GM12878 (cell line): ENCODE data around the gene MMP3. TPM values are rescaled to one million over a fixed set of nuclear protein-coding genes. Genes with fewer than 3 reads are reported as not detected.

Experiments
- ATAC-seq: fragments of 200-7000 bp; cut with Tn5 transposase; 3 replicates; pipeline ENCODE4 v1.9.1; 2020; ENCODE audit warnings: mild to moderate bottlenecking, moderate library complexity
- Bru-seq: library from RNA; stranded (reverse); fragments of 400-500 nt; gene quantifications from one replicate; lab custom pipeline; 2021; lab: Mats Ljungman, UMichigan
- BruChase-seq, 2 experiments: library from RNA; stranded (reverse); fragments of 400-500 nt; gene quantifications; one replicate each; lab custom pipeline; 2021; lab: Mats Ljungman, UMichigan
- BruUV-seq: library from RNA; stranded (reverse); fragments of 400-500 nt; replicated peaks from 2 replicates; lab custom pipeline; 2021; lab: Mats Ljungman, UMichigan
- CTCF ChIA-PET: fragments of 300-600 bp; sonication (Branson Sonifier 250); formaldehyde crosslinking; extraction: SDS; loops from one replicate; lab custom pipeline; 2021; ENCODE audit warnings: inconsistent platforms; lab: Yijun Ruan, JAX
- POLR2A ChIA-PET: fragments of 350-600 bp; formaldehyde crosslinking; extraction: SDS; loops from one replicate; lab custom pipeline; 2021; ENCODE audit warnings: inconsistent platforms; lab: Charles Lee
- RAD21 ChIA-PET: fragments of 300-600 bp; sonication (Branson Sonifier 250); formaldehyde crosslinking; loops from one replicate; lab custom pipeline; 2023; ENCODE audit warnings: antibody characterized with exemption; ENCODE audit not compliant: unreplicated experiment; lab: Charles Lee
- SMC1A ChIA-PET: fragments of 300-600 bp; sonication (Branson Sonifier 250); formaldehyde crosslinking; loops from one replicate; lab custom pipeline; 2023; ENCODE audit not compliant: unreplicated experiment, uncharacterized antibody; lab: Charles Lee
- DNase-seq: peaks from one replicate; pipeline ENCODE4 v3.0.0-alpha.2; 2011; ENCODE audit warnings: low read depth, low spot score
- FAIRE-seq: peaks from 3 replicates; lab custom pipeline; 2011; peaks lifted over from hg19 to GRCh38; lab: Jason Lieb, UNC
- H2AFZ ChIP-seq: 2 replicates; pipeline ENCODE4 v1.6.0; 2011; ENCODE audit warnings: low read depth, low read length, control low read depth; ENCODE audit not compliant: control insufficient read depth
- H3K27ac ChIP-seq: 2 replicates; pipeline ENCODE4 v1.5.1; 2011; ENCODE audit warnings: control low read depth; ENCODE audit not compliant: control insufficient read depth, insufficient read depth
- H3K27me3 ChIP-seq, 2 experiments: replicated peaks in 1 of 2; 2 replicates each; pipeline versions ENCODE4 v1.6.0 to v1.6.1; 2011; ENCODE audit warnings: low read length in 1 of 2; ENCODE audit not compliant: control insufficient read depth in 2 of 2, insufficient read depth in 2 of 2
- H3K36me3 ChIP-seq, 2 experiments: 2 replicates each; pipeline ENCODE4 v1.5.1; 2011; ENCODE audit warnings: low read length in 1 of 2; ENCODE audit not compliant: control insufficient read depth in 2 of 2, insufficient read depth in 2 of 2
- H3K4me1 ChIP-seq: 2 replicates; pipeline ENCODE4 v1.6.1; 2011; ENCODE audit warnings: mild to moderate bottlenecking, low read length, moderate library complexity, mixed read lengths; ENCODE audit not compliant: control insufficient read depth, insufficient read depth
- H3K4me2 ChIP-seq: 2 replicates; pipeline ENCODE4 v1.6.0; 2011; ENCODE audit warnings: control low read depth; ENCODE audit not compliant: control insufficient read depth, insufficient read depth
- H3K4me3 ChIP-seq: fragments of 200-600 bp; sonication (generic); 2 replicates; pipeline ENCODE4 v1.5.1; 2016
- H3K79me2 ChIP-seq: 2 replicates; pipeline ENCODE4 v1.6.0; 2011; ENCODE audit warnings: low read length; ENCODE audit not compliant: control insufficient read depth, insufficient read depth
- H3K9ac ChIP-seq: 2 replicates; pipeline ENCODE4 v1.8.0; 2011; ENCODE audit warnings: low read length, control low read depth, mixed read lengths; ENCODE audit not compliant: control insufficient read depth, insufficient read depth
- H3K9me3 ChIP-seq: replicated peaks from 3 replicates; pipeline ENCODE4 v1.5.1; 2011; ENCODE audit warnings: mild to moderate bottlenecking, low read length; ENCODE audit not compliant: control insufficient read depth, insufficient read depth
- H4K20me1 ChIP-seq: 2 replicates; pipeline ENCODE4 v1.6.0; 2011; ENCODE audit not compliant: control insufficient read depth, insufficient read depth
- ATF2 ChIP-seq: IDR thresholded peaks from 2 replicates; pipeline ENCODE4 v1.6.1; 2012; ENCODE audit warnings: low read length, inconsistent platforms
- CBX5 ChIP-seq: sonication (generic); IDR thresholded peaks from 2 replicates; pipeline ENCODE4 v1.6.1; 2016; ENCODE audit warnings: low read depth, moderate library complexity, mild to moderate bottlenecking, inconsistent platforms
- HDGF ChIP-seq: fragments of 450-650 bp; IDR thresholded peaks from 2 replicates; pipeline ENCODE4 v1.6.1; 2016; ENCODE audit warnings: antibody characterized with exemption
- IKZF2 ChIP-seq, 2 experiments: fragments of 450-650 bp; IDR thresholded peaks; 2 replicates each; pipeline ENCODE4 v1.6.1; 2017; ENCODE audit warnings: mild to moderate bottlenecking in 2 of 2, moderate library complexity in 2 of 2
- IRF3 ChIP-seq: fragments of 450-650 bp; IDR thresholded peaks from 2 replicates; pipeline ENCODE4 v1.6.1; 2014; ENCODE audit warnings: mild to moderate bottlenecking
- KLF5 ChIP-seq: fragments of 450-650 bp; IDR thresholded peaks from 2 replicates; pipeline ENCODE4 v1.6.1; 2014; ENCODE audit warnings: mild to moderate bottlenecking; ENCODE audit not compliant: partially characterized antibody
- MLLT1 ChIP-seq: fragments of 450-650 bp; IDR thresholded peaks from 2 replicates; pipeline ENCODE4 v1.6.1; 2016; ENCODE audit warnings: mild to moderate bottlenecking
- MTA2 ChIP-seq: fragments of 450-650 bp; IDR thresholded peaks from 2 replicates; pipeline ENCODE4 v1.6.1; 2016; ENCODE audit warnings: low read depth, mild to moderate bottlenecking, moderate library complexity
- STAT3 ChIP-seq: IDR thresholded peaks from 2 replicates; pipeline ENCODE4 v1.6.1; 2011; ENCODE audit warnings: low read depth, low read length, improper control_type of control experiment
- TCF7 ChIP-seq: IDR thresholded peaks from 2 replicates; pipeline ENCODE4 v1.6.1; 2014; ENCODE audit warnings: antibody characterized with exemption, borderline replicate concordance
- USF1 ChIP-seq: IDR thresholded peaks from 2 replicates; pipeline ENCODE4 v1.6.1; 2011; ENCODE audit warnings: borderline replicate concordance, low read depth, mild to moderate bottlenecking, moderate library complexity, mixed read lengths, low read length; ENCODE audit not compliant: insufficient read depth; ENCODE audit errors: extremely low read length
- ZBTB4 ChIP-seq: fragments of 450-650 bp; formaldehyde crosslinking; IDR thresholded peaks from 2 replicates; pipeline ENCODE4 v1.4.0; 2022; ENCODE audit warnings: mild to moderate bottlenecking, moderate library complexity
- ZNF622 ChIP-seq: fragments of 450-650 bp; IDR thresholded peaks from 2 replicates; pipeline ENCODE4 v1.6.1; 2017; ENCODE audit warnings: mild to moderate bottlenecking, inconsistent platforms
- WGBS: methylation state at CpG from one replicate; pipeline ENCODE4 v1.1.6; 2016; ENCODE audit warnings: low lambda C conversion rate; ENCODE audit not compliant: insufficient replicate concordance, insufficient coverage; ENCODE audit errors: missing lambda C conversion rate; 5-methylcytosine and 5-hydroxymethylcytosine counted together
- in situ Hi-C: fragments of 300-500 bp; cut with MboI; formaldehyde crosslinking; loops from 9 replicates; pipeline ENCODE4 v1.14.3; 2018; ENCODE audit warnings: mixed read lengths
- intact Hi-C: fragments of 100-400 bp; cut with micrococcal nuclease; formaldehyde crosslinking; loops from one replicate; pipeline ENCODE4 v1.14.2; 2022; ENCODE audit not compliant: unreplicated experiment
- long read RNA-seq, 2 experiments: library from polyadenylated mRNA; unstranded; transcript quantifications; one replicate each; pipeline ENCODE4 v2.0.0, GENCODE V29; 2019 to 2020
- polyA minus RNA-seq, 3 experiments: library from RNA; depleted of rRNA, polyadenylated mRNA; stranded (reverse); fragments of >200 nt; gene quantifications; 2 replicates each; pipeline ENCODE4 v1.2.3, GENCODE V29; 2011
- polyA plus RNA-seq, 11 experiments: library from polyadenylated mRNA; depleted of rRNA in 4 of 11; unstranded in 6 of 11; stranded (reverse) in 5 of 11; fragments of >200 nt; fragmentation: Nextera tagmentation in 4 of 11; fragmentation: Illumina TruSeq in 1 of 11; extraction: Ambion mirVana in 4 of 11; extraction: Trizol in 1 of 11; gene quantifications; 1 replicate in 1 of 11; 2 replicates in 10 of 11; pipeline versions ENCODE4 v1.2.1 to v1.2.3, GENCODE V29; 2011 to 2016; ENCODE audit warnings: inconsistent platforms in 2 of 11, missing spikeins in 2 of 11, low read depth in 1 of 11
- total RNA-seq, 4 experiments: library from RNA; depleted of rRNA in 3 of 4; stranded (reverse); fragments of >200 nt in 3 of 4; fragmentation: Illumina TruSeq in 1 of 4; extraction: Trizol in 1 of 4; gene quantifications; 2 replicates each; pipeline versions ENCODE4 v1.2.1 to v1.2.3, GENCODE V29; 2013 to 2021

The MMP3 gene
- total RNA-seq (2013; cell fraction: nucleolus; rRNA removed): not detected in 2 replicates
- total RNA-seq (2014; rRNA removed) (not detected in 2 replicates), total RNA-seq (2014; rRNA removed; fragmentation: Illumina TruSeq; extraction: Trizol) (not detected in 2 replicates), total RNA-seq (2021) (not detected in 2 replicates), polyA plus RNA-seq (2011; rRNA removed) (1.2 and 2.3 TPM in 2 replicates), polyA plus RNA-seq (2014; fragmentation: Illumina TruSeq; extraction: Trizol) (not detected in 2 replicates), polyA plus RNA-seq (2014; fragmentation: Nextera tagmentation; extraction: Ambion mirVana) (under 1 TPM in 1 of 2 experiments, not detected in 1; 0.02 TPM), polyA plus RNA-seq (2014; rRNA removed) (not detected in 2 replicates), polyA plus RNA-seq (2016; fragmentation: Nextera tagmentation; extraction: Ambion mirVana) (not detected), polyA minus RNA-seq (2011; rRNA and poly(A)+ RNA removed) (0.26 TPM in 1 of 2 replicates, not detected in the other), Bru-seq, nascent RNA (not detected), BruChase-seq, experiment 1, labeled RNA remaining after a 6-hour chase (not detected), BruChase-seq, experiment 2, labeled RNA remaining after a 2-hour chase (not detected)
- polyA plus RNA-seq (2011; ENCODE audit: low read depth): not detected
- 0.40 and 0.78 TPM in 2 replicates for polyA plus RNA-seq (2011; cell fraction: cytosol; rRNA removed)
- polyA plus RNA-seq (2011; cell fraction: nucleus; rRNA removed): 0.89 and 1.8 TPM in 2 replicates
- polyA plus RNA-seq (2012): not detected in 2 replicates
- not detected in 2 replicates for polyA minus RNA-seq (2011; cell fraction: cytosol; rRNA and poly(A)+ RNA removed)
- polyA minus RNA-seq (2011; cell fraction: nucleus; rRNA and poly(A)+ RNA removed): 0.29 TPM in 1 of 2 replicates, not detected in the other
- long read RNA-seq, experiment 1: 0 reads
- long read RNA-seq, experiment 2, partial matches to known transcripts: 0 of 1 reads
- long read RNA-seq, experiment 2, other reads (novel, unspliced or antisense): 1 of 1 reads

- H3K27ac ChIP-seq: no peak within 1 kb of the TSS
- ChIA-PET POLR2A (no interaction called here), CTCF (interaction anchor here (0.9 to 1.3 kb wide), 3 partner anchors 12 to 193 kb away, joined by 4 to 5 read pairs (median 4); no protein-coding TSS in a partner anchor)
- TF ChIP-seq STAT3: no peak
- no peak for TF ChIP-seq ATF2
- TF ChIP-seq USF1: no peak
- TF ChIP-seq IKZF2 (IDR thresholded peaks at IDR 0.05): no peak
- no peak for TF ChIP-seq MTA2
- TF ChIP-seq TCF7: no peak
- no peak for TF ChIP-seq ZBTB4 (CRISPR knock-in tag)
- no peak for TF ChIP-seq HDGF
- no peak for TF ChIP-seq CBX5
- no peak for TF ChIP-seq IRF3
- no peak for TF ChIP-seq KLF5
- no peak for TF ChIP-seq ZNF622
- TF ChIP-seq MLLT1: no peak
Observed at GRCh38 chr11:102843489-102843888, at the start of gene MMP3. MMP3 (minus strand) TSS chr11:102843609; CDS start chr11:102843546, 63 bp downstream.

More at GRCh38 chr11:102843489-102843888, at the start of gene MMP3:
- no peaks in the 10 kb centered on the region; a peak in 2 of 4 replicates for H3K27me3 ChIP-seq
- no peak within 1 kb of the TSS for H3K4me2 ChIP-seq
- BruUV-seq: no TSS peak
- no peaks in the 10 kb centered on the region for H3K79me2 ChIP-seq
- intact Hi-C loops (no loop called here), in situ Hi-C loops (no loop called here)
- no peaks in the 10 kb centered on the region for H3K4me1 ChIP-seq
- no peak within 1 kb of the TSS for H3K4me3 ChIP-seq
- SMC1A ChIA-PET: interaction anchor here (1.2 to 1.7 kb wide), 3 partner anchors 16 to 71 kb away, joined by 3 to 5 read pairs (median 3); no protein-coding TSS in a partner anchor
- DNase-seq: no peak
- RAD21 ChIA-PET: no interaction called here
- 32% methylated on average over 4 of the region's 4 CpGs for WGBS
- FAIRE-seq: no peak
- ATAC-seq: no peak
- no peaks in the 10 kb centered on the region for H4K20me1 ChIP-seq
- H3K9ac ChIP-seq: no peak within 1 kb of the TSS
- H2AFZ ChIP-seq: no peak within 1 kb of the TSS
- no peaks in the 10 kb centered on the region for H3K36me3 ChIP-seq
- no peaks in the 10 kb centered on the region for H3K9me3 ChIP-seq
